Measurements from ENCODE around the gene SRMS. TPM values are rescaled to one million over a fixed set of nuclear protein-coding genes. Genes with fewer than 3 reads are reported as not detected.

Gene SRMS
- total RNA-seq, 4 donors from 2014 or later: not detected

DNA sequence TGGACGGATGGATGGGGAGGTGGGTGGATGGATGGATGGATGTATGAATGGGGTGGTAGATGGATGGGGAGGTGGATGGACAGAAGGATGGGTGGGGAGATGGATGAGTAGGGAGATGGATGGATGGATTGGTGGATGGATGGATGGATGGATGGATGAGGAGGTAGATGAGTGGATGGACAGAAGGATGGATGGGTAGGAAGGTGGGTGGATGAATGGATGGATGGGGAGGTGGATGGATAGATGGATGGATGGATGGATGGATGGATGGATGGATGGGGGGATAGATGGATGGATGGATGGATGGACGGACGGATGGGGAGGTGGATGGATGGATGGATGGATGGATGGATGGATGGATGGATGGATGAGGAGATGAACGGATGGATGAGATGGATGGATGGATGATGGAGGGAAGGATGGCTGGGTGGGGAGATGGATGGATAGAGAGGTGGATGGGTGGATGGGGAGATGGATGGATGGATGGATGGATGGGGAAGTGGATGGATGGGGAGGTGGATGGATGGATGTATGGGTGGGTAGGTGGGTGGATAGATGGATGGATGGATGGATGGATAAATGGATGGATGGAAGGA lies 55.8 kb downstream of the SRMS start:
- no peaks in the 10 kb centered on the region for H3K9me3 ChIP-seq
- H3K36me3 ChIP-seq: no peaks in the 10 kb centered on the region
- no peak for DNase-seq (ENCODE audit: low spot score in 2 of 2)
- 58 to 62% methylated on average over 4 of the region's 4 CpGs for WGBS, 2 donors
- H3K27me3 ChIP-seq: peaks cover 0 to 67% of the 10 kb centered on the region in 2 donors
- TF ChIP-seq EP300 (IDR thresholded peaks at IDR 0.05) (no peak), POLR2A (IDR thresholded peaks at IDR 0.05) (no peak)
- TF ChIP-seq, protein P1, sequence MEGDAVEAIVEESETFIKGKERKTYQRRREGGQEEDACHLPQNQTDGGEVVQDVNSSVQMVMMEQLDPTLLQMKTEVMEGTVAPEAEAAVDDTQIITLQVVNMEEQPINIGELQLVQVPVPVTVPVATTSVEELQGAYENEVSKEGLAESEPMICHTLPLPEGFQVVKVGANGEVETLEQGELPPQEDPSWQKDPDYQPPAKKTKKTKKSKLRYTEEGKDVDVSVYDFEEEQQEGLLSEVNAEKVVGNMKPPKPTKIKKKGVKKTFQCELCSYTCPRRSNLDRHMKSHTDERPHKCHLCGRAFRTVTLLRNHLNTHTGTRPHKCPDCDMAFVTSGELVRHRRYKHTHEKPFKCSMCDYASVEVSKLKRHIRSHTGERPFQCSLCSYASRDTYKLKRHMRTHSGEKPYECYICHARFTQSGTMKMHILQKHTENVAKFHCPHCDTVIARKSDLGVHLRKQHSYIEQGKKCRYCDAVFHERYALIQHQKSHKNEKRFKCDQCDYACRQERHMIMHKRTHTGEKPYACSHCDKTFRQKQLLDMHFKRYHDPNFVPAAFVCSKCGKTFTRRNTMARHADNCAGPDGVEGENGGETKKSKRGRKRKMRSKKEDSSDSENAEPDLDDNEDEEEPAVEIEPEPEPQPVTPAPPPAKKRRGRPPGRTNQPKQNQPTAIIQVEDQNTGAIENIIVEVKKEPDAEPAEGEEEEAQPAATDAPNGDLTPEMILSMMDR (IDR thresholded peaks at IDR 0.05): no peak
- H3K27ac ChIP-seq: no peak overlapping the region
- H3K4me3 ChIP-seq: no peak overlapping the region
- peaks cover 0 to 10% (median 0%) of the 10 kb centered on the region in 4 donors for H3K4me1 ChIP-seq

DNA sequence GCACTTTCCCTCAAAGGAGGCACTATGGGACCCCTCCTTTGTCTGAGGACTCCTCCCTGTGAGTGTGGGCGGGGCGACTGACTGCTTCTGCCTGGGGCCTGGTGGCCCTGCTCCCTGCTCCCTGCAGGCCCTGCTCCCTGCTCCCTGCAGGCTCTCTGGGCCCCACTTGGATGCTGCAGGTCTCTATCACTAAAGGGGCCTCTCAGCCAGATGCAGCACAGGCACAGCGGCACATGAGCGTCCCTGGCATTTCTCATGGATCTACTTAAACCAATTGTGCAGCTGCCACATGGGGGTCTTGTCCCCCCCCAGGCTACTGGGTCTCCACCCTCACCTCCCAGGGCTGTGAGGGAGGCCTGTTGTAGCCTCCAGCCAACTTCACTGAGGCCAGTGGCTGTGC lies 56.5 kb downstream of the SRMS start:
- no peak overlapping the region for H3K4me3 ChIP-seq
- H3K4me1 ChIP-seq: peaks cover 0 to 5% (median 0%) of the 10 kb centered on the region in 4 donors
- TF ChIP-seq POLR2A (IDR thresholded peaks at IDR 0.05): no peak
- TF ChIP-seq, protein P1 (IDR thresholded peaks at IDR 0.05): no peak
- TF ChIP-seq EP300 (IDR thresholded peaks at IDR 0.05): no peak
- 78 to 93% methylated on average over 2 to 4 of the region's 4 CpGs for WGBS, 2 donors
- no peak for DNase-seq (ENCODE audit: low spot score in 2 of 2)
- peaks cover 0 to 66% of the 10 kb centered on the region in 2 donors for H3K27me3 ChIP-seq
- no peaks in the 10 kb centered on the region for H3K36me3 ChIP-seq
- H3K9me3 ChIP-seq: peaks cover 0 to 5% (median 0%) of the 10 kb centered on the region in 4 donors
- H3K27ac ChIP-seq: no peak overlapping the region

Other genes starting within 250 kb of the SRMS start
- gene CHRNA4, start 186.4 kb downstream of the SRMS start, total RNA-seq: 1 to 10 TPM in 1 of 4 donors, under 1 TPM in 1, not detected in 2; 0.20 to 1.5 TPM
- gene KCNQ2, start 75.1 kb downstream of the SRMS start, total RNA-seq: not detected
- not detected for gene EEF1A2, start 48.7 kb downstream of the SRMS start, total RNA-seq
- 100 to 1,000 TPM in 3 of 4 donors, 10 to 100 TPM in 1; 59.0 to 165 (median 119) TPM for gene PPDPF, start 27.0 kb downstream of the SRMS start, total RNA-seq
- under 1 TPM in 2 of 4 donors, not detected in 2; 0.21 to 0.90 TPM for gene PTK6, start 10.4 kb downstream of the SRMS start, total RNA-seq
- 1 to 10 TPM in 1 of 4 donors, under 1 TPM in 2, not detected in 1; 0.21 to 1.4 (median 0.30) TPM for gene FNDC11, start 6.4 kb upstream of the SRMS start, total RNA-seq
- gene HELZ2, start 26.5 kb upstream of the SRMS start, total RNA-seq: 10 to 100 TPM; 16.3 to 33.7 (median 24.7) TPM
- 10 to 100 TPM; 12.5 to 14.7 (median 13.7) TPM for gene GMEB2, start 79.4 kb upstream of the SRMS start, total RNA-seq
- gene STMN3, start 105.7 kb upstream of the SRMS start, total RNA-seq: 10 to 100 TPM; 12.3 to 26.4 (median 15.5) TPM
- 10 to 100 TPM; 28.2 to 62.4 (median 46.7) TPM for gene RTEL1, start 110.6 kb upstream of the SRMS start, total RNA-seq
- gene TNFRSF6B, start 148.9 kb upstream of the SRMS start, total RNA-seq: 10 to 100 TPM in 3 of 4 donors, 1 to 10 TPM in 1; 8.0 to 61.2 (median 35.9) TPM
- gene ARFRP1, start 160.2 kb upstream of the SRMS start, total RNA-seq: 10 to 100 TPM; 36.9 to 71.1 (median 50.9) TPM
- gene ZGPAT, start 160.3 kb upstream of the SRMS start, total RNA-seq: 10 to 100 TPM; 27.5 to 70.8 (median 40.9) TPM
- 10 to 100 TPM; 11.4 to 51.9 (median 17.6) TPM for gene LIME1, start 188.9 kb upstream of the SRMS start, total RNA-seq
- 100 to 1,000 TPM in 1 of 4 donors, 10 to 100 TPM in 3; 71.5 to 126 (median 72.5) TPM for gene SLC2A4RG, start 192.0 kb upstream of the SRMS start, total RNA-seq